ENCODE measurements around the gene RASL12. TPM values are rescaled to one million over a fixed set of nuclear protein-coding genes. Genes with fewer than 3 reads are reported as not detected.
A peak's percentile ranks its signal among the peaks of the same experiment; 100 is the strongest.
"Not testable (repeated sequence)": the region's sequence is repeated elsewhere in the genome, so short reads cannot be mapped to it uniquely, and the experiment has no call there.

Gene RASL12
- total RNA-seq, 1 donor from 2014 or later = 19.7 TPM

- DNase-seq (peak; percentile 55), ATAC-seq (ENCODE audit: poor library complexity) (peak; percentile 39)
- intact Hi-C loops (cut with DNase I) = no loop called here
These were observed 26.7 kb upstream of the RASL12 start for GRCh38 chr15:65094294-65094995.

- DNase-seq; intact Hi-C loops (cut with DNase I); ATAC-seq (ENCODE audit: poor library complexity): not testable (repeated sequence)
These were observed 26.0 kb upstream of the RASL12 start for GRCh38 chr15:65093793-65094170.

GRCh38 chr15:65092911-65093792 lies 25.4 kb upstream of the RASL12 start:
- ATAC-seq (ENCODE audit: poor library complexity) (no peak), DNase-seq (no peak)

GRCh38 chr15:65091946-65092770 lies 24.4 kb upstream of the RASL12 start:
- ATAC-seq (ENCODE audit: poor library complexity) (no peak), DNase-seq (no peak)
- intact Hi-C loops (cut with DNase I) = no loop called here

More at GRCh38 chr15:65092911-65093792, 25.4 kb upstream of the RASL12 start:
- intact Hi-C loops (cut with DNase I) = no loop called here

- intact Hi-C loops (cut with DNase I) = loop anchor here (10.0 kb wide), 1 partner anchor 55 kb away; no protein-coding TSS in a partner anchor
- DNase-seq (peak; percentile 78), ATAC-seq (ENCODE audit: poor library complexity) (peak; percentile 54)
These were observed 21.5 kb upstream of the RASL12 start for GRCh38 chr15:65089206-65089824.

- ATAC-seq (ENCODE audit: poor library complexity) (peak; percentile 9), DNase-seq (no peak)
- intact Hi-C loops (cut with DNase I) = loop anchor here (10.0 kb wide), 1 partner anchor 54 kb away; no protein-coding TSS in a partner anchor
These were observed 20.8 kb upstream of the RASL12 start for GRCh38 chr15:65088643-65089021.

- intact Hi-C loops (cut with DNase I) = loop anchor here (10.0 kb wide), 1 partner anchor 53 kb away; no protein-coding TSS in a partner anchor
- ATAC-seq (ENCODE audit: poor library complexity) (peak; percentile 76), DNase-seq (peak; percentile 81)
These were observed 20.3 kb upstream of the RASL12 start for GRCh38 chr15:65087873-65088642.

- ATAC-seq (ENCODE audit: poor library complexity) = peak; percentile 13
- DNase-seq = no peak
- intact Hi-C loops (cut with DNase I) = loop anchor here (10.0 kb wide), 1 partner anchor 53 kb away; no protein-coding TSS in a partner anchor
These were observed 19.6 kb upstream of the RASL12 start for GRCh38 chr15:65087411-65087810.

- DNase-seq (no peak), ATAC-seq (ENCODE audit: poor library complexity) (no peak)
- intact Hi-C loops (cut with DNase I) = loop anchor here (10.0 kb wide), 1 partner anchor 52 kb away; no protein-coding TSS in a partner anchor
These were observed 18.9 kb upstream of the RASL12 start for GRCh38 chr15:65086680-65087111.

- intact Hi-C loops (cut with DNase I) = loop anchor here (10.0 kb wide), 1 partner anchor 51 kb away; no protein-coding TSS in a partner anchor
- no peak for DNase-seq
- ATAC-seq (ENCODE audit: poor library complexity) = no peak
These were observed 18.3 kb upstream of the RASL12 start for GRCh38 chr15:65085990-65086679.

GRCh38 chr15:65085207-65085753 lies 17.5 kb upstream of the RASL12 start:
- no peak for ATAC-seq (ENCODE audit: poor library complexity)

GRCh38 chr15:65084500-65085206 lies 16.9 kb upstream of the RASL12 start:
- no peak for ATAC-seq (ENCODE audit: poor library complexity)
- DNase-seq = no peak
- intact Hi-C loops (cut with DNase I) = loop anchor here (10.0 kb wide), 1 partner anchor 50 kb away; no protein-coding TSS in a partner anchor

More at GRCh38 chr15:65085207-65085753, 17.5 kb upstream of the RASL12 start:
- intact Hi-C loops (cut with DNase I) = loop anchor here (10.0 kb wide), 1 partner anchor 50 kb away; no protein-coding TSS in a partner anchor
- DNase-seq = no peak

GRCh38 chr15:65083262-65083701 lies 15.5 kb upstream of the RASL12 start:
- ATAC-seq (ENCODE audit: poor library complexity) (no peak), DNase-seq (no peak)
- intact Hi-C loops (cut with DNase I) = loop anchor here (2.0 to 10.0 kb wide), 2 partner anchors 28 to 48 kb away; no protein-coding TSS in a partner anchor

GRCh38 chr15:65082303-65082953 lies 14.6 kb upstream of the RASL12 start:
- intact Hi-C loops (cut with DNase I) = loop anchor here (2.0 to 10.0 kb wide), 2 partner anchors 28 to 48 kb away; no protein-coding TSS in a partner anchor
- ATAC-seq (ENCODE audit: poor library complexity) (no peak), DNase-seq (no peak)

- DNase-seq (no peak), ATAC-seq (ENCODE audit: poor library complexity) (no peak)
- intact Hi-C loops (cut with DNase I) = loop anchor here (2.0 to 10.0 kb wide), 2 partner anchors 27 to 47 kb away; no protein-coding TSS in a partner anchor
These were observed 14.0 kb upstream of the RASL12 start for GRCh38 chr15:65081758-65082157.
